Activated naive CD8-positive, alpha-beta T cell treated with anti-CD3 and anti-CD28 coated beads, Interleukin-2, amount 50 U/mL, for 16 hours (primary cell): ENCODE data around the gene MEOX2.

ENCODE experiments used
- DNase-seq: peaks from one replicate; pipeline ENCODE4 v3.0.0-alpha.2; 2020; ENCODE audit warnings: low read depth, low spot score

The MEOX2 gene

DNA sequence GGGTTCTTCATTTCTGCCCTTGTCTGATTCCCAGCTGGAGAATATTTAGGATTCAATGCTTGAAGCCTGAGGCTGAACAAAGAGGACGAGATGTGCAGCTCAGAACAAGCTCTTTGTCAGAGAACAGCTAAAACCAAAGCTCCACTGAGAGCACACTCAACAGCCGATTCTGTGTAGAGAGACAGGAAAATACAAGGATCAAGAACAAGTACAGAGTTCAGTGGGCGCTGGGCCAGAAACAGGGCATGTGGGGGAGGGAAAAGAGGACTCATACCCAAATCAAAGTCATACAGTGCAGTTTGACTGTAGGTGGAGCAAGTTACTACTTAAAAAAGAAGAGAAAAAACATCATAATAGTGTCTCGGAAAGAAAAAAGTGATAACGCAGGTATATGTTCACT is 124.6 kb downstream of the MEOX2 start, which contains the start of gene AGMO:
AGMO (minus strand) TSS at position 181 of the 400 bp plus-strand sequence.
- DNase-seq: no peak
